Measurements from ENCODE around the gene ATF7IP.

ATF7IP gene

DNA sequence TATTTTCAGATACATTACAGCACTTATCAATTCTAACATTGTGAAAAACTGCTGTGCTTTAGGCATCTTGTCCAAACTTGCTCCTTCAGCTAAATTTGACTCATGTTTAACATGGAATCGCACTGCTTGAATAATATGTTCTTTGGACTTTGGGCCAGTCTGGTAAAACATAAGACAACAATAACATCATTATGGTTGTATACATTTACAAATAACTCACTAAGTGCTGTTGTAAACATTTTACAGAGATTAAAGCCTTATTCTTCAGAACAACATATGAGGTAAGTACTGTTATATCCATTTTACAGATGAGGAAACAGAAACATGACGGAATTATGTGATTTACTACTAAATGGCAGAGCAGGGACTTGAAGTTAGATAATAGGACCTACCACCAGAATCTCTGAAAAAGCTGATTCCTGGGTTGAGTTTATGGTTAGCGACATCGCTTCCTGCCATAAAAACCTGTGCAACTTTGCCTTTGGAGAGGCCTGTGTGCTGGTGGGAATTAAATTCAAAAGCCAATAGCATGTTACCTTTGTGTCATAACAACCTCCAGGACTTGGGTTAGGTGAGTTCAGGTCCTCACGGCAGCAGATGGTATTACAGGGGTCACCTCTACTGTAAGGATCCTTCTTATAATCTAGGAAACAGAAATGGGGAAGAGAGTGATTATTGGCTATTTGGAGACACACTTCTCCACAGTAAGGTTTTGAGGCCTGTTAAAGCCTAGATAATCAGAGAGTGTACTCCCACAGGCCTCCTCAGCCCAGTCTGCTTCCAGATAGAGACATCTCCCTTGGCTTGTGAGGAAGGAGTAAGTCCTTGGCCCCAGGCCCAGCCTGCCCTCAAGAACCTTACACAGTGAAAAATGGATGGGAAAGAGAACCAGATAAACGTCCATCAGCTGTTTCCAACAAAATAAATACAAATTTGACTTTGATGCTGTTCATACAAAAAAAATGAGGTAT is 140.4 kb downstream of the ATF7IP start:
- DNase-seq, result no peak

DNA sequence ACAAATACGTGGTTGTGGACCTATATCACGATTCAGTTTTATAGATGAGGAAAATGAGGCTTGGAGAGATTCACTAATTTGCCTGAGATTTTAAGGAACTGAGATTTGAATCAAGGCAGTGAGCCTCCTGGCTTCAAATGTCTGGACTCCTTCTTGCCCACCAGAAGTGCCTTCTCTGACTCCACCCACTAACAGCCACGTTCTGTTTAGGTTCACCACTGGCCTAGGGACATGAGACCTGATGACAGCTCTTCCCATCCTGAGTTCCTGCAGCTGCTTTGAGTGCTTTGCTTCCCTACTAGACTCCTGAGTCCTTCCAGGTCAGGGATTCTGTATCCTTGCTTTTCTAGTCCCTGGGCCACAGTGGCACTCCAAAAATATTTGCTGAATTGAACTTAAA is 145.1 kb downstream of the ATF7IP start:
- no peak for DNase-seq

DNA sequence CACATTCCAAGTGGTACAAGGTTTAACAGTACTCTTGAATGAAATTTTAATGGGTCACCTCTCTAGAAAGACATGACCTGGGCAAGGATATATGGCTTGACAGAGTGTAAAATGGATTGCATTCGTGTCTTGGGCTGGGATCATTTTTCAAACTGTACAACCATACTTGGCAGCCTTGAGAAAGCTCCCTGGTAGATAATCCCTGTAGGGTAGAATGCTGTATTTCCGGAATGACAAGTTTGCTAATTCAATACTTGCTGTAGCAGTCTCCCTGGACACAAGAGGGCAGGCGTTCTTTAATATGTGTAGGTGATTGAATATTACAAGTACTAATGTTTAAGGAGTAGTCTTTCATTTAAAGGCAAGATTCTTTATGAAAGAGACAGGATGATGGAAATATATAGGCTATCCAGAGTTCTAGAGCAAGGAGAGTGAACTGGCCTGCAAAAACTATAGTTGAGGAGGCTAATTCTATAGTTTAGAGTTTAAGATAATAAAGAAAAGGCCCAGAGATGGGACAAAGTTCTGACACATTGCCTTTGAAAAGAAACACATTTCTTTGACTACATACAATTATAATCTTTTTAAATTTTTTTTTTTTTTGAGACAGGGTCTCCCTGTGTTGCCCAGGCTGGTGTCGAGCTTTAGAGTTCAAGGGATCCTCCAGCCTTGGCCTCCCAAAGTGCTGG is 148.8 kb downstream of the ATF7IP start:
- no peak for DNase-seq

DNA sequence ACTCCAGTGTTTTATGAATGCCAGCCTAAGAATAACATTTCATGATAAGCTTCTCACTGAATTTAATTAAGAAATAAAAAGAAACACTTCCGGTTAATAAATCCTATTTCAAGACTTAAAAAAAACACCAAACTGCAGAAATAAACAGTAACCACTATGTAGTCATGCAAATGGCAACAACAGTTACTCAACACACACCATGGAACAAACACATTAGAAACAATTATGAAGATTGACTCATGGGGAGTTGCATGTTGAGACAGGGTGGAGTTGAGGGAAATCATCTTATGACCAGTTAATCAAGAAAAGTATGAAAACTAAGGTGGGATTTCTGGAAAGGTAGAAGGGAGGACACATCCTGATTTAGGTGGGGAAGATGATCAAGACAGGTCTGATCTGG is 149.5 kb downstream of the ATF7IP start:
- no peak for DNase-seq

DNA sequence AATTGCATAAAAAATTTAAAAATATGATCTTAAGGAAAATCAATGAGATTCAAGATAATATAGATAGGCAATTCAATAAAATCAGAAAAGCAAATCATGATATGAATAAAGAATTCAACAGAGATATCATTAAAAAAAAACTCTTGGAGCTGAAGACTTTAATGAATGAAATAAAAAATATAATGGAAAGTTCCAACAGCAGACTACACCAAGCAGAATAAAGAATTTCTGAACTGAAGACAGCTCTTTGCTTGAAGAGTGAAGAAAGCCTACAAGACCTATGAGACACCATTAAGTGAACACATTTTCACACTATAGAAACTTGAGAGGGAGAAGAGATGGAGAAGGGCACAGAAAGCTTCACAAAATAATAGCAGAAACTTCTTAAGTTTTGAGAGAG is 156.3 kb downstream of the ATF7IP start:
- DNase-seq, result no peak

DNA sequence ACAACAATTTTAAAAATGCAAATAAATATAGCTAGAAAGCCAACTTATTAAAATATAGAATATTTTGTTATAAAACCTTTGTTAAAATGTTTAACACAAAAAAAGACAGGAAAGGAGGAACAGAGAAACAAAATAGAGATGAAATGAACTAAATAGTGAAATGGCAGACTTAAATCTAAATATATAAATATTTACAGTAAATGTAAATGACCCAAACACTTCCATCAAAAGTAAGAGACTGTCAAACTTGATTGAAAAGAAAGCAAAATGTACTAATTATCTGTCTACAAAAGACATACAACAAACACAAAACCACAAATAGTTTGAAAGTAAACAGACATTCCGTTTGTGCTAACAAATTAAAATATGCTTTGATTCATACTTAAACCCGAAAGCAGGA is 160.5 kb downstream of the ATF7IP start:
- DNase-seq, result no peak

DNA sequence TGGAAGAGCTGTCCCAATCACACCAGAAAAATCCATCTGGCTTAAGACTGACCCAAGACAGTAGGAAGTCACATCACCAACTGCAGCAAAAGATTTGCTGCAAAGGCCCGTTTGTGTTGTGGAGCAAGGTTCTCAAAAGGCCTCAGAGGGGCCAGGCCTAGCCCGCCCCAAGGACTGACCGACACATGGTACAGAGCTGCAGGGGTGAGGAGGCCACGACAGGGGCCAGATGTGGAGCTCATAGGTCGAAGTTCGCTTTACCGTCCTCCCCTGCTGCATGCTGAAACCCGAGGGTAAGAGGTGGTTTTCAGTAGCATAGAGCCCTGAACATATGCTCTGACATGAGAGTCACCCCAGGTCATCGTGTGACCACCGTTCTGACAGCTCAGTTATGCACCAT is 166.7 kb downstream of the ATF7IP start:
- no peak for DNase-seq

DNA sequence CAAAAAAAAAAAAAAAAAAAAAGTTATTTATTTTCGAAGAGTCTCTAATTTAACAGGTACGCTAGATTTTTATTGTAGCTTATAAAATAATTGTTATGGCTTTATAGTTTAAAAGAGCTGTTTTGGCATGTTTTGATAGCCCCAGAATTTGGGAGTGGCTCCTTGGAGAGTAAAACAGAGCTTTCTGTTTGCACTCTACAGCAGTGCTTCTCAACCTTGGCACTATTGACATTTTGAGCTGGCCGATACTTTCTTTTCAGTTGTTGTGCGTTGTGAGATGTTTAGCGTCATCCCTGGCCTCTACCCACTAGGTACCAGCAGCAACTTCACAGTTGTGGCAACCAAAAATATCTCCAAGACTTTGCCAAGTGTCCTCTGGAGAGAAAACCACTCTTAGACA is 171.6 kb downstream of the ATF7IP start:
- no peak for DNase-seq

DNA sequence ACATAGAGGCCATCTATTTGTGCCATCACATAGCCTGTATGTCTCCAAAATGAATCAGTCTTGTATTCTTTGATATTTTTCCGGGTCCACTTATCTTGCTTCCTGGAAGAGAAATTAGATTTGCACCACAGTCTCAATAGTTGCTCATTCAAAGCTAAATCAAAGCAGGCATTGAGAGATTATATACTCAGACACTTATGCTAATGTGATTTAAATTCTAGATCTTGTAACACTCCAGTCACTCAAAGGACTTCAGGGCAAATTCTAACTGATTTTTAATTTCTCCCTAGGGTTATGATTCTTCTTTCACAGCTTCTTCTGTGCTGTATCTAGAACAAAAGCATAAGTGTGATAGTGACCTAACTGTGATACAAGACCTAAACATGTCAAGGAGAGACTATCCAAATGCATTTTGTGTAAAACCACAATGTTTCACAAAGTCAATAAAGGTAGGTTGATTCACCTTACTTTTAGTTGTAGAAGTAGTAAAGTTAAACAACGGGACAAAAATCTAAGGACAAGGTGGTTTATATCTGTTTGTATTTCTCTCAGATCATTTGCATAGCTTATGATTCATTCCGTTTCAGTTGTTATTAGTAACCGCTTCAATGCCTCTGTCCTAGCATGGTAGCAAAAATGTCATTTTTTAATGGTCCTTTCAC is 175.4 kb downstream of the ATF7IP start:
- DNase-seq, result no peak

DNA sequence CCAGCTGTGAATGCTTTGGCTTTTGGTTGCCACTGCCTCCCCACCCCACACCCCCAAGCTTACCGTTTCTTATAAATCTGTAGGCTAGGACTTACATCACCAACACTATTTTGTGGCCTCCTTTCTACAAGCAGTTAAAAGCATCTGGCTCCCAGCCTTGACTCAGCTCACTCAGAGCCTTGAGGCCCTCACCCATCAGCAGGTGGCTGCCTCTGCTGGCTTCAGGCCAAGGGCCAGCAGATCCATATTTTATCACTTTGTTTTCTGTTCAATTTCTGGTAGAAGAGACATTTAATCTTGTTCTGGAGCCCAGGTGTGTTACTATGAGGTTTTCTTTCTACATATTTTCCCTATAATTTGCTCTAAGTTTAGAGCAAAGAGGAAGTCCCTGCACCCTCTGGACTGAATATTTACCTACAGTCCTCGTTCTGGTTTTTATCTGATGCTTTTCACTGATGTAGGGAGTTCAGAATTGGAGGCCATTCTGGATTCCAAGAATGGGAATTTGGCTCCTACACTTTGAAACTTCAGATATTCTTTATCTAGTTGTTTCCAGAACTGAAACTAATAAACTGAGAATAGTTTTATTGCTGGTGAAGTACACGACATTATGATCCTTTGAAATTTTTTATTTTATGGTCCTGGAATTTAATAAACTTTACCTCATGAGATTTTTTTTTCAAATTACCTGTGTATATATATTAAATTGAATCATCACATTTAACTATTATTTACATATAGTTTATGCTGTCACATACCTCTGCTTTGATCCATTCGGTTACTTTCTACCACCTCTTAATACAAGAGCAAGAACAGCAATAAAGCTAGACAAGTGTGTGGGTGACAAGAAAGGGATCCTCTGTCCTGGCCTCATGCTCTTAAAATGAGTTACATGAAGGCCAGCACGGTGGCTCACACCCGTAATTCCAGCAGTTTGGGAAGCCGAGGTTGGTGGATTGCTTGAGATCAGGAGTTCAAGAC is 180.0 kb downstream of the ATF7IP start:
- no peak for DNase-seq

DNA sequence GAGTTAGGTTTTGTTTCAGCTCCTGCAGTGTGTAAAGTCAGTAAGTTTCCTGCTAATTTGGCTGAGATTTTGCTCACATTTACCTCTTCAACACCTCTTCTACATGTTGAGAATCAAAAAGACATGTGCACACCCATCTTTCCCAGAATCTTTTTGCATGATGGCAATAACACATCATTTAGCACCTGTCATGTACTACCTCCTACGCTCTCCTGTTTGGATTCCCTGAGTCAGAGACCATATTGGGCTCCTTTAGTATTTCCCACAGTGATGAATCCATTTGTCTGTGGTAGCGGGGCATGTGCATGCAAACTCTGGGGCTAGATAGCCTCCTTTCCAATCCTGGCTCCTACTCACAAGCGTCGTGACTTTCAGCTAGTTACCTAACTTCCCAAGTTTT is 182.1 kb downstream of the ATF7IP start:
- DNase-seq, result no peak

DNA sequence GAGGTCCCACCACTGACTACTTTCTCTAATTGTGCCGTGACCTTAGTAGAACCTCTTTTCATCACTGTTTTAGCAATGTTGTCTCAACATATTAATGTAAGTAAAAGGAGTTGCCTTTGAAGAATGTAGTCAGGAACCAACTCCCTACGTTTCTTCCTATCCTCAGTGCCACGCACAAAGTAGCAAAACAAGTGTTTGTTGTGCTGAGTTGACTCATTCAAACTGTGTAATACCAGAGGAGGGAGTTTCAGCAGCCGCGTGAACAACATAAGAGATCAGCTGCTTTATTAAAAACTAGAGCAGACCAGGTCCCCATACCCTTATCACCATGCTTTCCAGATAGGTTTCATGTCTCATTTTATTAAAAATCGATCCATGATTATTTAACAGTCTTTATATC is 183.1 kb downstream of the ATF7IP start:
- DNase-seq, result no peak
